Transverse colon (tissue), 4 donors: ENCODE results near the gene RCCD1. TPM values are rescaled to one million over a fixed set of nuclear protein-coding genes. Genes with fewer than 3 reads are reported as not detected.
"Not testable (repeated sequence)": the region's sequence is repeated elsewhere in the genome, so short reads cannot be mapped to it uniquely, and the experiment has no call there.

ENCODE experiments used
- DNase-seq: peaks from one replicate; pipeline ENCODE4 v3.0.0-alpha.2; 2019
- H3K27ac ChIP-seq, 4 donors: fragments of 200-600 bp; sonication (generic); 2 replicates each; pipeline ENCODE4 v1.5.1; 2016 to 2018; ENCODE audit warnings: inconsistent platforms in 4 of 4
- H3K27me3 ChIP-seq: fragments of 200-600 bp; sonication (generic); 2 replicates; pipeline ENCODE4 v1.5.1; 2017; ENCODE audit warnings: inconsistent platforms
- H3K36me3 ChIP-seq, 4 donors: fragments of 200-600 bp; sonication (generic); 2 replicates each; pipeline ENCODE4 v1.5.1; 2017 to 2019; ENCODE audit warnings: inconsistent platforms in 4 of 4
- H3K4me1 ChIP-seq, 4 donors: fragments of 200-600 bp; sonication (generic); 2 replicates each; pipeline ENCODE4 v1.5.1; 2017 to 2020; ENCODE audit warnings: inconsistent platforms in 4 of 4
- H3K4me3 ChIP-seq, 4 donors: fragments of 200-600 bp; sonication (generic); 1 replicate in 1 of 4; 2 replicates in 3 of 4; pipeline versions ENCODE4 v1.5.1 to v1.6.1; 2017 to 2019; ENCODE audit warnings: inconsistent platforms in 4 of 4
- H3K9me3 ChIP-seq, 2 donors: fragments of 200-600 bp; sonication (generic); 2 replicates each; pipeline ENCODE4 v1.5.1; 2017 to 2019; ENCODE audit warnings: inconsistent platforms in 2 of 2
- EP300 ChIP-seq: sonication (generic); formaldehyde crosslinking; IDR thresholded peaks from one replicate; pipeline ENCODE4 v1.6.1; 2017; ENCODE audit warnings: antibody characterized with exemption, low read depth
- POLR2A ChIP-seq: fragments of 450-650 bp; IDR thresholded peaks from one replicate; pipeline ENCODE4 v1.6.1; 2016; ENCODE audit warnings: antibody characterized with exemption, mild to moderate bottlenecking, moderate library complexity
- POLR2AphosphoS5 ChIP-seq, 3 donors: sonication (generic); formaldehyde crosslinking; IDR thresholded peaks; one replicate each; pipeline ENCODE4 v1.6.1; 2016; ENCODE audit warnings: antibody characterized with exemption in 3 of 3
- WGBS, 2 donors: methylation state at CpG; one replicate each; pipeline ENCODE4 v1.1.5; 2018; ENCODE audit warnings: low coverage in 1 of 2; 5-methylcytosine and 5-hydroxymethylcytosine counted together
- in situ Hi-C, 4 donors: fragments of 200-750 bp; cut with MboI; loops; one replicate each; pipeline versions ENCODE4 v1.15.0 to v1.15.1; 2017; ENCODE audit warnings: low sequenced_read_pairs in 3 of 4, low pct_ligation_motif_present in 1 of 4, low pct_unique_long_range_greater_than_20kb in 1 of 4
- intact Hi-C: fragments of 100-400 bp; cut with DNase I; formaldehyde crosslinking; loops from one replicate; pipeline ENCODE4 v1.15.1; 2023; ENCODE audit warnings: low total_unique reads
- total RNA-seq, 4 donors: library from RNA; depleted of rRNA; stranded (reverse); fragments of >200 nt; gene quantifications; one replicate each; pipeline ENCODE4 v1.1.0, GENCODE V29; 2016
- TF ChIP-seq, protein P1 (sequence below), 5 experiments: fragments of 200-600 bp in 3 of 5; fragments of 450-650 bp in 2 of 5; sonication (generic) in 3 of 5; IDR thresholded peaks; 1 replicate in 2 of 5; 2 replicates in 3 of 5; pipeline ENCODE4 v1.5.1; 2016 to 2017; ENCODE audit warnings: antibody characterized with exemption in 5 of 5, inconsistent platforms in 3 of 5, mild to moderate bottlenecking in 2 of 5, moderate library complexity in 1 of 5

Gene RCCD1
- total RNA-seq, 4 donors from 2014 or later, result 13.1 to 438 (median 16.2) TPM

DNA sequence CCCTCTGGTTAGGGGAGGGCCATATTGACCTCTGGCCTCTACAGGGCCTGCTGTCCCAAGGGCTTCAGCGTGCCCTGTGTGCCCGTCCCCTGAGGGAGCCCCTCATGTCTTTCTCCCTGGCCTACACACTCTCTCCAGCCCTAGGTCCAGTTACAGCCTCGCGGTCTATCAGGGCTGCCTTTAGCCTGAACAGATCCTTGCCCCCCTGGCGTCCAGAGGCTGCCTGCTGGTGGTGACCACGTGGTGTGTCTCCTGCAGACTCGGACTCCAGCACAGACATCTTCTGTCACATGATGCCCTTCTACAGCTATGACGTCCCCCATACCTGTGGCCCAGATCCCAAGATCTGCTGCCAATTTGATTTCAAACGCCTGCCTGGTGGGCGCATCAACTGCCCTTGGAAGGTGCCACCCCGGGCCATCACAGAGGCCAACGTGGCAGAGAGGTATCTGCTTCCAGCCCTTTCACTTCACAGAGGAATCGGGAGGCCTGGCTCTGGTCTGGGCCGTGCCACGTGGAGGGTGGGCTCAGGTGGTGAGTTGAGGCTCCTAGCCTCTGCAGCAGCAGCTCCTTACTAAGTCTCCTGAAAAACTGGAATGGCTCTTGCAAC, 47.5 kb upstream of the RCCD1 start:
- Histone ChIP-seq H3K27ac (no peak overlapping the region), H3K4me3 (no peak overlapping the region), H3K27me3 (no peaks in the 10 kb centered on the region), H3K36me3 (peaks cover 1 to 42% (median 22%) of the 10 kb centered on the region in 4 donors), H3K4me1 (peaks cover 8 to 15% (median 12%) of the 10 kb centered on the region in 4 donors), H3K9me3 (no peaks in the 10 kb centered on the region)
- intact Hi-C loops (no loop called here), in situ Hi-C loops (no loop called here)
- TF ChIP-seq EP300, result no peak
- TF ChIP-seq POLR2AphosphoS5 (IDR thresholded peaks at IDR 0.05), result no peak
- no peak for TF ChIP-seq POLR2A
- TF ChIP-seq, protein P1, sequence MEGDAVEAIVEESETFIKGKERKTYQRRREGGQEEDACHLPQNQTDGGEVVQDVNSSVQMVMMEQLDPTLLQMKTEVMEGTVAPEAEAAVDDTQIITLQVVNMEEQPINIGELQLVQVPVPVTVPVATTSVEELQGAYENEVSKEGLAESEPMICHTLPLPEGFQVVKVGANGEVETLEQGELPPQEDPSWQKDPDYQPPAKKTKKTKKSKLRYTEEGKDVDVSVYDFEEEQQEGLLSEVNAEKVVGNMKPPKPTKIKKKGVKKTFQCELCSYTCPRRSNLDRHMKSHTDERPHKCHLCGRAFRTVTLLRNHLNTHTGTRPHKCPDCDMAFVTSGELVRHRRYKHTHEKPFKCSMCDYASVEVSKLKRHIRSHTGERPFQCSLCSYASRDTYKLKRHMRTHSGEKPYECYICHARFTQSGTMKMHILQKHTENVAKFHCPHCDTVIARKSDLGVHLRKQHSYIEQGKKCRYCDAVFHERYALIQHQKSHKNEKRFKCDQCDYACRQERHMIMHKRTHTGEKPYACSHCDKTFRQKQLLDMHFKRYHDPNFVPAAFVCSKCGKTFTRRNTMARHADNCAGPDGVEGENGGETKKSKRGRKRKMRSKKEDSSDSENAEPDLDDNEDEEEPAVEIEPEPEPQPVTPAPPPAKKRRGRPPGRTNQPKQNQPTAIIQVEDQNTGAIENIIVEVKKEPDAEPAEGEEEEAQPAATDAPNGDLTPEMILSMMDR (IDR thresholded peaks at IDR 0.05), result no peak
- 85% methylated on average over 14 of the region's 15 CpGs; no CpG with 5 or more reads in 1 of the 2 donors for WGBS, 2 donors
- no peak for DNase-seq

DNA sequence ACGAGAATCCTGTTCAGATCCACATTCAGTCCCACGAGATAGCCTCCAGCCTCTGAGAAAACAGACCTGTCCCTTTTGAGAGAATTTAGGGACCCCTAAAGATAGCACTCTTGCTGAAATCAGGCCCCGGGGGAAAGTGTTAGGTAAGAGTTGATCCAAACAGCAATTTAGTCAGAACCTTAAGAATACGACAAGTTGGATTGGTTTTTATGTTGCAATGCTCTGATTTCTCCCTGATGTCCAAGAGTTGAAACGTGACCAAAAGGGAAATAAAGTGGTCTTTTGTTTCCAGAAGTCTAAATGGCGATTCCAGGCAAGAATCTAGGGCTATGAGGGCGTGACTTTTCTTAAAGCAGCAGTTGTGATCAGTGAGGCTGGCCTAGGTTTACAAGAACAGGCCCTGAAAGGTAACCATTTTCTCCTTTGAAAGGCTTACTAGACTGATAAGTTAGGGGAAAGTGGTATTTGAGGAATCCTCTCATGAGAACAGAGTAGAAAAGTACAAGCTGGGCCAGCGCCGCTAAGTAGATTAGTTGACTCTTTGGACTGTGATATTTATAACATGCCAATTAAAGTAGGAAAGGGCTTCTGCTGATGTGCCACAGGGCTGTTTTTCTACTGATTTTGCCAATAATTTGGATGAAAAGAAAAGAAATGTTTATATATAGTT, 46.7 kb upstream of the RCCD1 start:
- Histone ChIP-seq H3K9me3 (no peaks in the 10 kb centered on the region), H3K4me1 (peaks cover 8 to 15% (median 12%) of the 10 kb centered on the region in 4 donors), H3K4me3 (no peak overlapping the region), H3K27ac (no peak overlapping the region), H3K36me3 (peaks cover 1 to 50% (median 26%) of the 10 kb centered on the region in 4 donors), H3K27me3 (no peaks in the 10 kb centered on the region)
- intact Hi-C loops, result no loop called here
- DNase-seq, result no peak
- whole genome bisulfite sequencing, 2 donors, result 81 to 85% methylated on average over 3 to 9 of the region's 9 CpGs
- no peak for TF ChIP-seq POLR2A
- TF ChIP-seq, protein P1 (IDR thresholded peaks at IDR 0.05), result no peak
- no peak for TF ChIP-seq EP300
- TF ChIP-seq POLR2AphosphoS5 (IDR thresholded peaks at IDR 0.05), result no peak
- in situ Hi-C loops, result no loop called here

DNA sequence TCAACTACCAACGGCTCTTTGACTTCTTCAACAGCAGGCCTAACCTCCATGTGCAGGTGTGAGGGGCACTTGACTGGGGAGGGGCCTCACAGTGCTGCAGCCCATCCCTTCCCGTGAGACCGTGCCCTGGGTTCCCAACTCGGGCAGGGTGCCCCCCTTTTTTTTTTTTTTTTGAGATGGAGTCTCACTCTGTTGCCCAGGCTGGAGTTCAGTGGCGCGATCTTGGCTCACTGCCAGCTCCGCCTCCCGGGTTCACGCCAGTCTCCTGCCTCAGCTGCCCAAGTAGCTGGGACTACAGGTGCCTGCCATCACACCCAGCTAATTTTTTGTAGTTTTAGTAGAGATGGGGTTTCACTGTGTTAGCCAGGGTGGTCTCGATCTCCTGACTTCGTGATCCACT, 45.2 kb upstream of the RCCD1 start:
- H3K27ac ChIP-seq, H3K27me3 ChIP-seq, H3K9me3 ChIP-seq, H3K4me1 ChIP-seq, DNase-seq, intact Hi-C loops, in situ Hi-C loops, H3K4me3 ChIP-seq: not testable (repeated sequence)
- peaks cover 1 to 65% (median 33%) of the 10 kb centered on the region in 4 donors for H3K36me3 ChIP-seq
- WGBS, 2 donors, result 90% methylated on average over 11 of the region's 11 CpGs; no CpG with 5 or more reads in 1 of the 2 donors

DNA sequence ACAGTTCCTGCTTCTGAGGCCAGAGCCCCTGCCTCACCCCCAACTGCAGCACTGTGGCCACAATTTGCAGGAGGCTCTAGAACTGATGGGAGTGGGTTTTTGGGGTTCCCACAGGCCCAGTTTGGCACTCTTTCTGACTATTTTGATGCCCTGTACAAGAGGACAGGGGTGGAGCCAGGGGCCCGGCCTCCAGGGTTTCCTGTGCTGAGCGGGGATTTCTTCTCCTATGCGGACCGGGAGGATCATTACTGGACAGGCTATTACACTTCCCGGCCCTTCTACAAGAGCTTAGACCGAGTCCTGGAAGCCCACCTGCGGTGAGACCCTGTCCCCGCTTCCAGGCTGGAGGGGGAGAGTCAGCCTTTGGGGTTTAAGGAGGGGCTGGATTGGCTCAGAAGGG, 44.7 kb upstream of the RCCD1 start:
- in situ Hi-C loops, result no loop called here
- no peaks in the 10 kb centered on the region for H3K9me3 ChIP-seq
- peaks cover 1 to 66% (median 34%) of the 10 kb centered on the region in 4 donors for H3K36me3 ChIP-seq
- intact Hi-C loops, result no loop called here
- H3K4me3 ChIP-seq, result no peak overlapping the region
- WGBS, 2 donors, result 89% methylated on average over 8 of the region's 8 CpGs; no CpG with 5 or more reads in 1 of the 2 donors
- no peak for DNase-seq
- H3K27ac ChIP-seq, result no peak overlapping the region
- H3K27me3 ChIP-seq, result no peaks in the 10 kb centered on the region
- TF ChIP-seq EP300 (no peak), POLR2AphosphoS5 (IDR thresholded peaks at IDR 0.05) (no peak), POLR2A (no peak)
- TF ChIP-seq, protein P1 (IDR thresholded peaks at IDR 0.05), result no peak
- no peaks in the 10 kb centered on the region for H3K4me1 ChIP-seq
